GM21515 (cell line): ENCODE data around the gene SPATA12.
"Not testable (repeated sequence)": the region's sequence is repeated elsewhere in the genome, so short reads cannot be mapped to it uniquely, and the experiment has no call there.

Source experiments
- ATAC-seq: cut with Tn5 transposase; IDR thresholded peaks from one replicate; pipeline ENCODE4 v1.9.1; 2021; ENCODE audit not compliant: unreplicated experiment

Gene SPATA12

GRCh38 chr3:57081173-57081572, 20.7 kb downstream of the SPATA12 start:
- no peak for ATAC-seq

GRCh38 chr3:57082481-57082880, 22.0 kb downstream of the SPATA12 start:
- no peak for ATAC-seq

DNA sequence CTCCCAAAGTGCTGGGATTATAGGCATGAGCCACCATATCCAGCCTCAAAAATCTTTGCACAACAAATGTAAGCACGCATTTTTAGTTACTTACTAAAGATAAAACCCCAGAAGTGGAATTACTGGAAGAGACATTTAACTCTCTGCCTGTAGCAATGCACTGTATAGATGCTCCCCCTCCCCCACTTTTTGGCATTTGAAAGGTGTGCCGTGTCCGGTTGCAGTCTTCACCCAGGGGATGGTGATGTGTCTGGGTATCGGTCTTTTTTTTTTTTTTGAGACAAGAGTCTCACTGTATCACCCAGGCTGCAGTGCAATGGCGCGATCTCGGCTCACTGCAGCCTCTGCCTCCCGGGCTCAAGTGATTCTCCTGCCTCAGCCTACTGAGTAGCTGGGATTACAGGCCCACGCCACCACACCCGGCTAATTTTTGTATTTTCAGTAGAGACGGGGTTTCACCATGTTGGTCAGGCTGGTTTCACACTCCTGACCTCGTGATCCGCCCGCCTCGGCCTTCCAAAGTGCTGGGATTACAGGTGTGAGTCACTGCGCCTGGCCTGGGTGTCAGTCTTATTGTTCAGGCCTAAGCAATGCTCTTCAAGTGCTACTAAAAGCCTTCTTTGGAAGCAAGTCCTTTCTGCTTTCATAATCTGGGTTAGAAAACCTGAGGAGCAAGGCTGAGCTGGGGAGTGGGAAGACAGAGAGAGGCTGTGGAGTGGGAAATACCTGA, 23.0 kb downstream of the SPATA12 start:
- not testable (repeated sequence) for ATAC-seq

DNA sequence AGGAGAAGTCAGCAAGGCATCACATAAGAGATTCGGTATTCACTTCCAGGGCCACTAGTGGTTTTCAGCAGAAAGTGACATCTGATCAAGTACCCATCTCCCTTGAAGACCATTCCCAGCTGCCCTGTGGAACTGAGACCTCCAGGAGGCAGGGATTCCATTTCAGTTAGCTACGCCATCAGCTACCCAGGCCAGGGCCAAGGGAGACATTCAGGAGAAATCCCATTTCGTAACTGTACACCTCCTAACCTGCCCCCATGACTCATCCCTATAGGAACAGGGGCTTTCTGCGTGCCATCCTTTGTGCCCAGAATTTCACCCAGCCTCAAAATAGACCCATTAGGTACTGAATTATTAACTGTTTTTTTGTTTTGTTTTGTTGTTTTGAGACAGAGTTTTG, 24.7 kb downstream of the SPATA12 start:
- no peak for ATAC-seq

- ATAC-seq = no peak
Measured at GRCh38 chr3:57086201-57086600, 25.7 kb downstream of the SPATA12 start.

- no peak for ATAC-seq
Measured at GRCh38 chr3:57087361-57088092, 27.1 kb downstream of the SPATA12 start.

DNA sequence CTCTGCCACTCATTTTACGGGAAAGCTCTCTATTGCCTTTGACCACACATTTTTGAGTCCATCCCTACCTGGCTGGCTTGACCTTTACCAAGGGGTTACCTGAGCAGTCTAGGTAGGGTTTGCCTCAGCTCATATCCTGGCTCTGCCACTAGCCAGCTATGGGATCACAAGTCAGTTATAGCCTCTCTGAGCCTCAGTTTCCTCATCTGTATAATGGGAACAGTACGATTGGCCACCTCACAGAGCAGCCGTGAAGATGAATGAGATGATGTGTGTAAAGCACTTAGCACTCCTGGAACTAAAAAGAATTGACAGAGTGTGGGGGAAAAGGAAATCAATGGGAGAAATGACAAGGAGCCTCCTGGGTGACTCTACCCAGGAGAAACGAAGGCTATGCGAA, 28.0 kb downstream of the SPATA12 start:
- ATAC-seq = no peak

DNA sequence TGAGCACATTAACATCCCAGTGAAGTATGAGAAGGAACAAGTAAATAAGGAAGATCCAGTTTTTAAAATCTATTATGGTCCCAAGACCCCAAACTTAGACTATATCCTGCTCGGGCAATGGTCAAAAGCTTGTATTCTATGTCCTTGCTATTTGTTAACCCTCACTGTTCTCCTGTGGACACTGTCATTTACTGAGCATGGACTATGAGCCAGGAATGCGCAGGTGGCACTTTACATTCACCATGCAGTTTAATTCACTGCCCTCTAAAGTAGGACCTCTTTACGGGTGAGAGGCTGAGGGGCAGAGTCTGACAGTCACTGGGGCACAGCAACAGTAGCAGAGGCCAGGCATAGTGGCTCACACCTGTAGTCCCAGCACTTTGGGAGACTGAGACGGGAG, 28.6 kb downstream of the SPATA12 start:
- ATAC-seq = no peak

- ATAC-seq = no peak
Measured at GRCh38 chr3:57091521-57092273, 31.2 kb downstream of the SPATA12 start.

- no peak for ATAC-seq
Measured at GRCh38 chr3:57093489-57093888, 33.0 kb downstream of the SPATA12 start.

- ATAC-seq = no peak
Measured at GRCh38 chr3:57093971-57094535, 33.6 kb downstream of the SPATA12 start.

- ATAC-seq = no peak
Measured at GRCh38 chr3:57094575-57094974, 34.1 kb downstream of the SPATA12 start.

- ATAC-seq = no peak
Measured at GRCh38 chr3:57095363-57095762, 34.9 kb downstream of the SPATA12 start.

DNA sequence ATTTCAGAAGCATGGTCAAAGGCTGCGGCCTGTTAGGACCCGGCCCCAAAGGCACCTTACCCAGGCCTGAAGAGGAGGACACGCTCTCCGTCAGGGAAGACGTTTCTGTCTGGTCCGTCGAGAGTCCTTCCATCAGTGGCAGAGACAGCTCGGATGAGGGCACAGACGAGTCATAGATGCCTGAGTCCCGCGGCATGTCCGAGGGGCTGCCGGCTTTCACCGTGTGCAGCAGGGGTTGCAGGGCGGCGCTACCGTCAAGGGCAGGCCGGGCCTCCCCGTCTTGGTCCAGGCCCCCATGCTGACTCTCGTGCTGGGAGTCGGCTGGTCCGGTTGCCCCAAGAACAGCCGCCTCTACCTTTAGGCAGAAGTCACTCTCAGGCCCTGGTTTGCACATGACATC, 37.1 kb downstream of the SPATA12 start:
- no peak for ATAC-seq

DNA sequence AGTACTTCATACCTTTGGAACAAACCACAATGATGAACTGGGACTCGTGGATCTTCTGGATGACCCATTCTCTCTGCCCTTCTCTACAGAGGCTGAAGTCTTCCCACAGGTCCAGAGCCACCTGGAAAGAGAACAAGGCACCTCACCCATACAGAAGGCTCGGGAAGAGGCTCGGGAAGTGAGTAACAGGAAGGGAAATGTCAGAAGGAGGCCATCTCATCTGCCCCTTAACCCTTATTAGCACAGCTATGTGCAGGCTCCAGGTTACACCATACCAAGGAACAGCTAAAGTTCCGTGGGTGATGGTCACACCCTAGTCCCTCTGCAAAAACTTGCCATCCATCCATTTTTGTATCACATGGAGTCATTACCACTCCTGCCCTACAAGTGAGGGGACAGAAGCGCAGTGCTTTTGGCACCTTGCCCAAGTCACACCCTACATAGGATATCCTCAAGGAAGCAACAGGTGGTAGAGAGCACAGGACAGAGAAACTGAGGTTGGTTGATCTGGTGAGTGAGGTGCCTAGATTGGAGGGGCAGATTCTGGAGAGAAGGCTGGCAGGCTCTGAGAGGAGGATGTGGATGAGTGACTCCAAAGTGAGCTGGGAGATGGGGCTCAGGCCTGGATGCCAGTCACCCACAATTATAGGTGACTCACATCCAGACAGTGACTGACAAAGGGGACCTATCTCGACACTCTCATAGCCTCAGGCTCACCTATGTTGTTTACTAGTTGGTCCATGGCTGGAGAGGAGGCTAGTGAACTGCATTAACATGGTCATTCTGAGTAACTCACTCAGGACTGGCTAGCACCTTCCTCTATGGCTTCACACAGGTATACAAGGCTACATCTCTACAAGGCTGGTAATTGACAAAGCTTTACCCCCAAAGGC, 38.2 kb downstream of the SPATA12 start:
- no peak for ATAC-seq

DNA sequence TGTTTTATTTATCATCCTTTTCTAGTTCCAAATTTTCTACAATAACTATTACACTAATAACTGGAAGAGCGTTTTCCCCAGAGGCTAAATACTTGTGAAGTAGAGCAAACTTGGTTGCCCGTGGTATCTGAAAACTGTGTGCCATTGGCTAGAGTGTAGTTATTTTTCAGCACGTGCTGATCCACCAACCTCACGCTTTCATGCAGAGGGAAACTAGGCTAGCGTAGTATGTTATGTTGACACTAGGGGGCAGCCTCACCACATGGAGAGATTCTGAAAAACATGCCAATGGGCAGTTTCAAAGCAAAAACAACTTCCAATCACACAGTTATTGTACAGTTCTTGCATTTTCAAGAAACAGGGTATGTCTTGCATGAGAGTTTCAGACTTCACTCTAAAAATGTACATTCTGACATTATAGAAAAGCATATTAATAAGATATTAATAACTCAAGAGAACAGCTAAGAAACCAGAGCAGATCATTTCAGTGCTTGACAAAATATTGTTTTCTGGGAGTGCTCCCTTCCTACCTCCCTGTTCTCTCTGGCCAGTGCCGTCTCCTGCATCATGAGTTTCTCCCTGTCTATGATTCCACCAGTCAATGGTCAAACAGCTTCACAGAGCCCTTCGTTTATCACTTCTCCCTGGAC, 39.7 kb downstream of the SPATA12 start:
- peak; percentile 56 for ATAC-seq

GRCh38 chr3:57105585-57105984, 45.1 kb downstream of the SPATA12 start:
- ATAC-seq = no peak

DNA sequence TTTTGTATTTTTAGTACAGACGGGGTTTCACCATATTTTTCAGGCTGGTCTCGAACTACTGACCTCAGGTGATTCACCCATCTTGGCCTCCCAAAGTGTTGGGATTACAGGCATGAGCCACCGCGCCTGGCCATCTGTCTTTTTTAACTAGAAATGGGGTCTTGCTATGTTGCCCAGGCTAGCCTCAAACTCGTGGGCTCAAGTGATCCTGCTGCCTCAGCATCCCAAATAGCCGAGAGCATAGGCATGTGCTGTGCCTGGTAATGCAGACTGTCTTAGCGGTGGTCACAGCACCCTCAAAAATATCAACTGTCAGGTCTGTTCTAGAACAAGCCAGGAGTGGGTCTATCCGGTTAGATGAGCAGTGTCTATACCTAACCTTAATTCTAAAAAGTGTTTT, 48.2 kb downstream of the SPATA12 start:
- ATAC-seq = no peak

DNA sequence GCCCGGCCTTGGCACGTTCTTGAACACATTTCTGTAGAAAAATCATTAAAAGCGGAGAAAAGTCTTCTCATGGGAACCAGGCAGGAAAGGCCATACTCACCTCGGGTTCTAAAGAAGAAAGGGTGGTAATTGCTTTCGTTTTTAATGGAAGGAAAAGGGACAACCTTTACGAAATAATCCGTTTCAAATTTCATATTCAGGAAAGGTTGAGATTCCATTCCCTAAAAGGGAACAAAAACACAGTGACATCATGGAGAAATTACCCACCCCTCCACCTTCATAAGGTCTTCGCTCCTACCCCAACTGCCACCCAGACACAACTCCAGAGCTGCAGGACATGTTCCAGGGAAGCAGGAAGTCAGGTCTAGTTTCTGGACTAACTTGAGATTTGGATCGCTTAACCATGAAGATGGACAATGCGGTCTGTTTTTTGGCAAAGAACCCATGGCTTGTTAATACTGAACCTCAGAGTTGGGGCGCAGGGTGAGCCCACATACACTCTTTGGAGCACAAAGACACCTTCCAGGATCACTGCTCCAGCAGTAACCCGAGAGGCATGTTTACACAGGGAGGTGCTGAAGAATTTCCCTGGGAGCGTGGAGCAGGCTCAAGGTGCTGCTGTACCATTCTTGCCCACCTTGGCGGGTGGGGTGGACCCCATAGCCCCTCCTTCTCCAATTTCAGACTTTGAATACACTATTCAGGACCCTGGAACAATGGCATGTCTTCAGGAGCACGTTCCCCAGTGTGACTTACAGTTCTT, 49.2 kb downstream of the SPATA12 start:
- ATAC-seq = no peak
